ENCODE results near the gene PHYKPL. TPM values are rescaled to one million over a fixed set of nuclear protein-coding genes. Genes with fewer than 3 reads are reported as not detected.

PHYKPL gene
- total RNA-seq, 1 experiment from 2014 or later: 43.2 TPM

GRCh38 chr5:178209334-178210072 lies 23.1 kb downstream of the PHYKPL start:
- DNase-seq (ENCODE audit: low read depth, low spot score): no peak
- Histone ChIP-seq H3K27me3 (ENCODE audit: control insufficient read depth, insufficient read depth, low read length) (no peaks in the 10 kb centered on the region), H3K9me3 (ENCODE audit: control insufficient read depth, insufficient read depth, low read depth, low read length) (no peaks in the 10 kb centered on the region), H3K36me3 (ENCODE audit: control insufficient read depth, insufficient read depth, low read length) (peaks cover 27% of the 10 kb centered on the region), H3K4me3 (ENCODE audit: low read depth in 2 of 2, low read length in 2 of 2) (no peak overlapping the region), H3K27ac (ENCODE audit: low read length) (no peak overlapping the region; the same call in 1 of the 2 replicates), H3K4me1 (ENCODE audit: control insufficient read depth, insufficient read depth, low read length) (peaks cover 41% of the 10 kb centered on the region)
- ChIA-PET CTCF (no interaction called here), POLR2A (interaction anchor here (0.6 kb wide), 1 partner anchor 1281 kb away, joined by 6 read pairs; no protein-coding TSS in a partner anchor)
- peak; percentile 23; the same call in 1 of the 2 replicates for TF ChIP-seq POLR2AphosphoS5 (IDR thresholded peaks at IDR 0.05; ENCODE audit: low read depth, low read length)
- no peak for TF ChIP-seq REST (IDR thresholded peaks at IDR 0.05; ENCODE audit: insufficient read depth in 1 of 2, low read depth in 2 of 2, low read length in 1 of 2)
- ATAC-seq: no peak
- no TSS peak for BruUV-seq (replicated peaks)
- in situ Hi-C loops (cut with HindIII; ENCODE audit: low pct_unique_long_range_greater_than_20kb, low sequenced_read_pairs) (no loop called here), intact Hi-C loops (cut with micrococcal nuclease; ENCODE audit: unreplicated experiment) (no loop called here)

- peaks cover 27% of the 10 kb centered on the region for H3K36me3 ChIP-seq (ENCODE audit: control insufficient read depth, insufficient read depth, low read length)
- no peaks in the 10 kb centered on the region for H3K27me3 ChIP-seq (ENCODE audit: control insufficient read depth, insufficient read depth, low read length)
- H3K9me3 ChIP-seq (ENCODE audit: control insufficient read depth, insufficient read depth, low read depth, low read length): no peaks in the 10 kb centered on the region
- ATAC-seq: no peak
- peaks cover 41% of the 10 kb centered on the region for H3K4me1 ChIP-seq (ENCODE audit: control insufficient read depth, insufficient read depth, low read length)
- TF ChIP-seq TCF7L2 (IDR thresholded peaks at IDR 0.05; ENCODE audit: low read depth, low read length) (no peak), POLR2AphosphoS5 (IDR thresholded peaks at IDR 0.05; ENCODE audit: low read depth, low read length) (no peak; the same call in 1 of the 2 replicates), SIN3A (IDR thresholded peaks at IDR 0.05; ENCODE audit: borderline replicate concordance, insufficient read depth, low read depth, low read length) (no peak), REST (IDR thresholded peaks at IDR 0.05; ENCODE audit: insufficient read depth in 1 of 2, low read depth in 2 of 2, low read length in 1 of 2) (no peak)
- TF ChIP-seq, protein P1, sequence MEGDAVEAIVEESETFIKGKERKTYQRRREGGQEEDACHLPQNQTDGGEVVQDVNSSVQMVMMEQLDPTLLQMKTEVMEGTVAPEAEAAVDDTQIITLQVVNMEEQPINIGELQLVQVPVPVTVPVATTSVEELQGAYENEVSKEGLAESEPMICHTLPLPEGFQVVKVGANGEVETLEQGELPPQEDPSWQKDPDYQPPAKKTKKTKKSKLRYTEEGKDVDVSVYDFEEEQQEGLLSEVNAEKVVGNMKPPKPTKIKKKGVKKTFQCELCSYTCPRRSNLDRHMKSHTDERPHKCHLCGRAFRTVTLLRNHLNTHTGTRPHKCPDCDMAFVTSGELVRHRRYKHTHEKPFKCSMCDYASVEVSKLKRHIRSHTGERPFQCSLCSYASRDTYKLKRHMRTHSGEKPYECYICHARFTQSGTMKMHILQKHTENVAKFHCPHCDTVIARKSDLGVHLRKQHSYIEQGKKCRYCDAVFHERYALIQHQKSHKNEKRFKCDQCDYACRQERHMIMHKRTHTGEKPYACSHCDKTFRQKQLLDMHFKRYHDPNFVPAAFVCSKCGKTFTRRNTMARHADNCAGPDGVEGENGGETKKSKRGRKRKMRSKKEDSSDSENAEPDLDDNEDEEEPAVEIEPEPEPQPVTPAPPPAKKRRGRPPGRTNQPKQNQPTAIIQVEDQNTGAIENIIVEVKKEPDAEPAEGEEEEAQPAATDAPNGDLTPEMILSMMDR (IDR thresholded peaks at IDR 0.05): no peak
- POLR2A ChIA-PET: no interaction called here
- no peak overlapping the region for H3K4me3 ChIP-seq (ENCODE audit: low read depth in 2 of 2, low read length in 2 of 2)
- H3K27ac ChIP-seq (ENCODE audit: low read length): no peak overlapping the region; the same call in 1 of the 2 replicates
- in situ Hi-C loops (cut with HindIII; ENCODE audit: low pct_unique_long_range_greater_than_20kb, low sequenced_read_pairs): no loop called here
- DNase-seq (ENCODE audit: low read depth, low spot score): no peak
- CTCF ChIA-PET: no interaction called here
- intact Hi-C loops (cut with micrococcal nuclease; ENCODE audit: unreplicated experiment): no loop called here
- no TSS peak for BruUV-seq (replicated peaks)
These were observed 23.9 kb downstream of the PHYKPL start for GRCh38 chr5:178208540-178209227.
